ENCODE measurements around the gene TRIM47. TPM values are rescaled to one million over a fixed set of nuclear protein-coding genes. Genes with fewer than 3 reads are reported as not detected.

Gene TRIM47
- total and polyA plus RNA-seq, 4 donors, result 6.9 to 18.5 (median 13.8) TPM

DNA sequence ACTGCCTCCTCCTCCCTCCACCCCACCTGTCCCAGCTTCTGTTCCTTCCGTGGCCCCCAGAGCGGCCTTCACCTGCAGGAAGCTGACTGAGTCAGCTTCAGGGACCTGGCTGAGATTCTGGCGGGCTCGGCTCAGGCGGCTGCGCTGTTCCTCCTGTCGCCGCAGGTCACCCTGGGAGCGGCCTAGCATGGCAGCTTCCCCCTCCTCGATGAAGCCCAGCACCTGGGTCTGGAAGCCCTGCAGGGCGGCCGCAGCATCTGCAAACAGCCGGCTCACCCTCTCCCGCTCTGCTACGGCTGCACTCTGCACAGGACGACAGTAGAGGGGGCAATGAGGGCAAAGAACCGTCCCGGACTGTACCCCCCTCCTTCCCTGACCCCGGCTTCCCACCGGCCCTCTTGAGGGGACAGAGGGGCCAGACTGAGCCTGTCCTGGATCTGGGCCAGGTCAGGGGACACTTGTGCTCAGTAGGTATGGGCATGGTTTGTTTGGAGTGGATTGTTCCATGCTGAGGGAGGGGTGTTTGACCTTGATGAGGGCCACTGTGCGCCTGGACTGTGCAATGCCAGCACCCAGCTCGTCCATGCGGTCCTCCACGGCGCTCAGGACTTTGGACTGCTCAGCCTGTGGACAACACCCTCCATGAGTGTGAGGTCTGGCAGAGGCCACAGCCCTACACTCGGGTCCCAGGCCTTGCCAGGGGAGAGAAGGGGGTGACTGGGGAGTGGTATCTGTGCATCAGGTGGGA lies 2.0 kb downstream of the TRIM47 start:
- Histone ChIP-seq H3K27me3 (ENCODE audit: control insufficient read depth in 4 of 4, insufficient read depth in 4 of 4, low read length in 3 of 4) (no peaks in the 10 kb centered on the region), H3K27ac (ENCODE audit: low read depth in 1 of 2, low read length in 2 of 2) (peak overlapping the region; percentile 80 to 95), H3K9ac (ENCODE audit: low read depth in 1 of 2, low read length in 2 of 2) (peak overlapping the region; percentile 9 to 52), H3K4me3 (ENCODE audit: low read depth in 1 of 3, low read length in 3 of 3) (peak overlapping the region; percentile 2 to 69 (median 29)), H3K9me3 (ENCODE audit: control insufficient read depth in 4 of 4, low read length in 3 of 4) (no peaks in the 10 kb centered on the region), H3K4me1 (ENCODE audit: control insufficient read depth in 4 of 4, insufficient read depth in 4 of 4, low read length in 3 of 4) (peaks cover 12 to 39% (median 23%) of the 10 kb centered on the region in 4 donors), H3K36me3 (ENCODE audit: control insufficient read depth in 4 of 4, insufficient read depth in 3 of 4, low read depth in 1 of 4, low read length in 3 of 4) (peaks cover 0 to 7% (median 3%) of the 10 kb centered on the region in 4 donors)
- no peak for TF ChIP-seq RAD21 (IDR thresholded peaks at IDR 0.05)
- TF ChIP-seq GABPA (IDR thresholded peaks at IDR 0.05 in 1 of 2, conservative IDR thresholded peaks at IDR 0.05 in 1 of 2), result no peak
- TF ChIP-seq, protein P1, sequence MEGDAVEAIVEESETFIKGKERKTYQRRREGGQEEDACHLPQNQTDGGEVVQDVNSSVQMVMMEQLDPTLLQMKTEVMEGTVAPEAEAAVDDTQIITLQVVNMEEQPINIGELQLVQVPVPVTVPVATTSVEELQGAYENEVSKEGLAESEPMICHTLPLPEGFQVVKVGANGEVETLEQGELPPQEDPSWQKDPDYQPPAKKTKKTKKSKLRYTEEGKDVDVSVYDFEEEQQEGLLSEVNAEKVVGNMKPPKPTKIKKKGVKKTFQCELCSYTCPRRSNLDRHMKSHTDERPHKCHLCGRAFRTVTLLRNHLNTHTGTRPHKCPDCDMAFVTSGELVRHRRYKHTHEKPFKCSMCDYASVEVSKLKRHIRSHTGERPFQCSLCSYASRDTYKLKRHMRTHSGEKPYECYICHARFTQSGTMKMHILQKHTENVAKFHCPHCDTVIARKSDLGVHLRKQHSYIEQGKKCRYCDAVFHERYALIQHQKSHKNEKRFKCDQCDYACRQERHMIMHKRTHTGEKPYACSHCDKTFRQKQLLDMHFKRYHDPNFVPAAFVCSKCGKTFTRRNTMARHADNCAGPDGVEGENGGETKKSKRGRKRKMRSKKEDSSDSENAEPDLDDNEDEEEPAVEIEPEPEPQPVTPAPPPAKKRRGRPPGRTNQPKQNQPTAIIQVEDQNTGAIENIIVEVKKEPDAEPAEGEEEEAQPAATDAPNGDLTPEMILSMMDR (IDR thresholded peaks at IDR 0.05; ENCODE audit: low read depth, low read length, missing input control), result no peak
- no peak for TF ChIP-seq EGR1 (IDR thresholded peaks at IDR 0.05; ENCODE audit: low read depth in 2 of 2)
- TF ChIP-seq, protein P2, sequence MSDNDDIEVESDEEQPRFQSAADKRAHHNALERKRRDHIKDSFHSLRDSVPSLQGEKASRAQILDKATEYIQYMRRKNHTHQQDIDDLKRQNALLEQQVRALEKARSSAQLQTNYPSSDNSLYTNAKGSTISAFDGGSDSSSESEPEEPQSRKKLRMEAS (IDR thresholded peaks at IDR 0.05), result peak; percentile 87
- TF ChIP-seq, protein P3, sequence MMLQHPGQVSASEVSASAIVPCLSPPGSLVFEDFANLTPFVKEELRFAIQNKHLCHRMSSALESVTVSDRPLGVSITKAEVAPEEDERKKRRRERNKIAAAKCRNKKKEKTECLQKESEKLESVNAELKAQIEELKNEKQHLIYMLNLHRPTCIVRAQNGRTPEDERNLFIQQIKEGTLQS (IDR thresholded peaks at IDR 0.05), result no peak
- no peak for TF ChIP-seq FOXA2 (IDR thresholded peaks at IDR 0.05)
- TF ChIP-seq, protein P4, sequence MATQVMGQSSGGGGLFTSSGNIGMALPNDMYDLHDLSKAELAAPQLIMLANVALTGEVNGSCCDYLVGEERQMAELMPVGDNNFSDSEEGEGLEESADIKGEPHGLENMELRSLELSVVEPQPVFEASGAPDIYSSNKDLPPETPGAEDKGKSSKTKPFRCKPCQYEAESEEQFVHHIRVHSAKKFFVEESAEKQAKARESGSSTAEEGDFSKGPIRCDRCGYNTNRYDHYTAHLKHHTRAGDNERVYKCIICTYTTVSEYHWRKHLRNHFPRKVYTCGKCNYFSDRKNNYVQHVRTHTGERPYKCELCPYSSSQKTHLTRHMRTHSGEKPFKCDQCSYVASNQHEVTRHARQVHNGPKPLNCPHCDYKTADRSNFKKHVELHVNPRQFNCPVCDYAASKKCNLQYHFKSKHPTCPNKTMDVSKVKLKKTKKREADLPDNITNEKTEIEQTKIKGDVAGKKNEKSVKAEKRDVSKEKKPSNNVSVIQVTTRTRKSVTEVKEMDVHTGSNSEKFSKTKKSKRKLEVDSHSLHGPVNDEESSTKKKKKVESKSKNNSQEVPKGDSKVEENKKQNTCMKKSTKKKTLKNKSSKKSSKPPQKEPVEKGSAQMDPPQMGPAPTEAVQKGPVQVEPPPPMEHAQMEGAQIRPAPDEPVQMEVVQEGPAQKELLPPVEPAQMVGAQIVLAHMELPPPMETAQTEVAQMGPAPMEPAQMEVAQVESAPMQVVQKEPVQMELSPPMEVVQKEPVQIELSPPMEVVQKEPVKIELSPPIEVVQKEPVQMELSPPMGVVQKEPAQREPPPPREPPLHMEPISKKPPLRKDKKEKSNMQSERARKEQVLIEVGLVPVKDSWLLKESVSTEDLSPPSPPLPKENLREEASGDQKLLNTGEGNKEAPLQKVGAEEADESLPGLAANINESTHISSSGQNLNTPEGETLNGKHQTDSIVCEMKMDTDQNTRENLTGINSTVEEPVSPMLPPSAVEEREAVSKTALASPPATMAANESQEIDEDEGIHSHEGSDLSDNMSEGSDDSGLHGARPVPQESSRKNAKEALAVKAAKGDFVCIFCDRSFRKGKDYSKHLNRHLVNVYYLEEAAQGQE (IDR thresholded peaks at IDR 0.05), result no peak
- peak; percentile 22 for TF ChIP-seq YY1 (IDR thresholded peaks at IDR 0.05)
- TF ChIP-seq HNF4A (conservative IDR thresholded peaks at IDR 0.05), result peak; percentile 92
- TF ChIP-seq, protein P5, sequence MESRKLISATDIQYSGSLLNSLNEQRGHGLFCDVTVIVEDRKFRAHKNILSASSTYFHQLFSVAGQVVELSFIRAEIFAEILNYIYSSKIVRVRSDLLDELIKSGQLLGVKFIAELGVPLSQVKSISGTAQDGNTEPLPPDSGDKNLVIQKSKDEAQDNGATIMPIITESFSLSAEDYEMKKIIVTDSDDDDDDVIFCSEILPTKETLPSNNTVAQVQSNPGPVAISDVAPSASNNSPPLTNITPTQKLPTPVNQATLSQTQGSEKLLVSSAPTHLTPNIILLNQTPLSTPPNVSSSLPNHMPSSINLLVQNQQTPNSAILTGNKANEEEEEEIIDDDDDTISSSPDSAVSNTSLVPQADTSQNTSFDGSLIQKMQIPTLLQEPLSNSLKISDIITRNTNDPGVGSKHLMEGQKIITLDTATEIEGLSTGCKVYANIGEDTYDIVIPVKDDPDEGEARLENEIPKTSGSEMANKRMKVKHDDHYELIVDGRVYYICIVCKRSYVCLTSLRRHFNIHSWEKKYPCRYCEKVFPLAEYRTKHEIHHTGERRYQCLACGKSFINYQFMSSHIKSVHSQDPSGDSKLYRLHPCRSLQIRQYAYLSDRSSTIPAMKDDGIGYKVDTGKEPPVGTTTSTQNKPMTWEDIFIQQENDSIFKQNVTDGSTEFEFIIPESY (IDR thresholded peaks at IDR 0.05), result no peak
- peak; percentile 78 for TF ChIP-seq HNF4G (IDR thresholded peaks at IDR 0.05)
- no peak for TF ChIP-seq FOXA1 (IDR thresholded peaks at IDR 0.05)
- TF ChIP-seq RXRA (IDR thresholded peaks at IDR 0.05), result peak; percentile 78 to 79
- no peak for TF ChIP-seq JUND (IDR thresholded peaks at IDR 0.05)
- TF ChIP-seq SP1 (IDR thresholded peaks at IDR 0.05), result peak; percentile 79
- WGBS, result 23% methylated on average over 26 of the region's 26 CpGs
- peak; percentile 51 for DNase-seq (ENCODE audit: low spot score)
